IMR-90 (cell line): ENCODE results near the gene DNPH1. TPM values are rescaled to one million over a fixed set of nuclear protein-coding genes. Genes with fewer than 3 reads are reported as not detected.

Experiments used
- ATAC-seq: fragments of 200-7000 bp; cut with Tn5 transposase; 2 replicates; pipeline ENCODE4 v1.9.1; 2020; ENCODE audit warnings: low read depth, mild to moderate bottlenecking, moderate library complexity
- BruUV-seq: library from RNA; stranded (reverse); fragments of 400-500 nt; replicated peaks from 2 replicates; lab custom pipeline; 2021; lab: Mats Ljungman, UMichigan
- CTCF ChIA-PET: fragments of 300-600 bp; formaldehyde crosslinking; extraction: SDS; loops from one replicate; lab custom pipeline; 2021; ENCODE audit warnings: antibody characterized with exemption; lab: Yijun Ruan, JAX
- POLR2A ChIA-PET: fragments of 300-600 bp; sonication (Branson Sonifier 250); formaldehyde crosslinking; loops from one replicate; lab custom pipeline; 2022; ENCODE audit warnings: antibody characterized with exemption; ENCODE audit not compliant: unreplicated experiment; lab: Charles Lee
- DNase-seq: peaks from one replicate; pipeline ENCODE4 v3.0.0; 2013
- H2AFZ ChIP-seq: replicated peaks from 2 replicates; pipeline ENCODE3; 2013; ENCODE audit warnings: low read length, mild to moderate bottlenecking; ENCODE audit not compliant: poor library complexity
- H2AK5ac ChIP-seq: 2 replicates; pipeline ENCODE4 v1.6.1; 2013; ENCODE audit warnings: low read depth, low read length, inconsistent platforms
- H2AK9ac ChIP-seq: replicated peaks from 2 replicates; pipeline ENCODE3; 2013; ENCODE audit warnings: mild to moderate bottlenecking, low read depth, low read length, moderate library complexity; ENCODE audit not compliant: poor library complexity
- H2BK120ac ChIP-seq: 2 replicates; pipeline ENCODE4 v1.6.1; 2013; ENCODE audit warnings: low read depth, low read length, inconsistent platforms
- H2BK15ac ChIP-seq: 3 replicates; pipeline ENCODE4 v1.6.1; 2013; ENCODE audit warnings: low read depth, low read length, inconsistent platforms
- H2BK20ac ChIP-seq: 2 replicates; pipeline ENCODE4 v1.6.1; 2013; ENCODE audit warnings: low read depth, mild to moderate bottlenecking, inconsistent platforms, low read length, moderate library complexity
- H2BK5ac ChIP-seq: 2 replicates; pipeline ENCODE4 v1.6.1; 2013; ENCODE audit warnings: mild to moderate bottlenecking, low read depth, low read length, inconsistent platforms; ENCODE audit not compliant: poor library complexity, severe bottlenecking
- H3K14ac ChIP-seq: replicated peaks from 2 replicates; pipeline ENCODE4 v1.6.1; 2013; ENCODE audit warnings: low read depth, low read length, inconsistent platforms
- H3K18ac ChIP-seq: 2 replicates; pipeline ENCODE4 v1.6.1; 2013; ENCODE audit warnings: low read depth, low read length, control low read depth
- H3K23ac ChIP-seq: 2 replicates; pipeline ENCODE4 v1.6.1; 2013; ENCODE audit warnings: low read depth, low read length, inconsistent platforms
- H3K27ac ChIP-seq: 2 replicates; pipeline ENCODE4 v1.5.1; 2013; ENCODE audit warnings: mild to moderate bottlenecking, control low read depth, low read length; ENCODE audit not compliant: insufficient read depth
- H3K27me3 ChIP-seq: 2 replicates; pipeline ENCODE4 v1.6.1; 2013; ENCODE audit warnings: low read length; ENCODE audit not compliant: control insufficient read depth, insufficient read depth
- H3K36me3 ChIP-seq: 2 replicates; pipeline ENCODE4 v1.6.1; 2013; ENCODE audit warnings: low read length, mixed read lengths; ENCODE audit not compliant: control insufficient read depth, insufficient read depth
- H3K4ac ChIP-seq: 2 replicates; pipeline ENCODE4 v1.6.1; 2013; ENCODE audit warnings: low read depth, low read length, inconsistent platforms
- H3K4me1 ChIP-seq: 2 replicates; pipeline ENCODE4 v1.6.1; 2013; ENCODE audit warnings: low read length, mixed read lengths; ENCODE audit not compliant: control insufficient read depth, insufficient read depth
- H3K4me2 ChIP-seq: 2 replicates; pipeline ENCODE4 v1.6.1; 2013; ENCODE audit warnings: low read depth, mild to moderate bottlenecking, control low read depth, low read length, moderate library complexity
- H3K4me3 ChIP-seq: 2 replicates; pipeline ENCODE4 v1.5.1; 2013; ENCODE audit warnings: low read depth, mild to moderate bottlenecking, control low read depth, low read length, moderate library complexity; ENCODE audit not compliant: insufficient read depth
- H3K56ac ChIP-seq: 2 replicates; pipeline ENCODE4 v1.6.1; 2013; ENCODE audit warnings: low read length, inconsistent platforms; ENCODE audit not compliant: insufficient read depth; ENCODE audit errors: extremely low read depth
- H3K79me1 ChIP-seq, 2 experiments: 2 replicates each; pipeline ENCODE4 v1.6.1; 2013; ENCODE audit warnings: low read length in 2 of 2, inconsistent platforms in 1 of 2, low read depth in 1 of 2
- H3K9ac ChIP-seq: 2 replicates; pipeline ENCODE4 v1.6.1; 2013; ENCODE audit warnings: low read depth, low read length, control low read depth
- H3K9me1 ChIP-seq: 2 replicates; pipeline ENCODE4 v1.6.1; 2013; ENCODE audit warnings: low read length, inconsistent platforms; ENCODE audit not compliant: insufficient read depth
- H3K9me3 ChIP-seq: 2 replicates; pipeline ENCODE4 v1.6.1; 2013; ENCODE audit warnings: low read length; ENCODE audit not compliant: control insufficient read depth, insufficient read depth
- H4K20me1 ChIP-seq: 2 replicates; pipeline ENCODE4 v1.6.1; 2013; ENCODE audit warnings: low read length, inconsistent platforms; ENCODE audit not compliant: insufficient read depth
- H4K5ac ChIP-seq: 2 replicates; pipeline ENCODE4 v1.6.1; 2013; ENCODE audit warnings: mild to moderate bottlenecking, low read depth, low read length, control low read depth
- H4K8ac ChIP-seq, 2 experiments: 2 replicates each; pipeline ENCODE4 v1.6.1; 2013; ENCODE audit warnings: low read depth in 2 of 2, low read length in 2 of 2, control low read depth in 1 of 2, inconsistent platforms in 1 of 2
- H4K91ac ChIP-seq: 2 replicates; pipeline ENCODE4 v1.6.1; 2013; ENCODE audit warnings: low read depth, low read length, inconsistent platforms; ENCODE audit not compliant: insufficient read depth
- BHLHE40 ChIP-seq: fragments of 150-350 bp; IDR thresholded peaks from 2 replicates; pipeline ENCODE4 v1.6.1; 2016; ENCODE audit warnings: mild to moderate bottlenecking, low read depth, low read length
- CEBPB ChIP-seq: IDR thresholded peaks from 2 replicates; pipeline ENCODE4 v1.6.1; 2012; ENCODE audit warnings: low read depth, low read length, improper control_type of control experiment
- CHD1 ChIP-seq: IDR thresholded peaks from 2 replicates; pipeline ENCODE4 v1.6.1; 2012; ENCODE audit warnings: low read depth, low read length, improper control_type of control experiment
- CTCF ChIP-seq: conservative IDR thresholded peaks from 2 replicates; pipeline ENCODE4 v1.5.1; 2012; ENCODE audit warnings: mild to moderate bottlenecking, low read depth, low read length, improper control_type of control experiment
- ELK1 ChIP-seq: fragments of 150-350 bp; IDR thresholded peaks from 2 replicates; pipeline ENCODE4 v1.6.1; 2016; ENCODE audit warnings: low read depth, mild to moderate bottlenecking, low read length, moderate library complexity, borderline replicate concordance
- FOS ChIP-seq: fragments of 150-350 bp; IDR thresholded peaks from 2 replicates; pipeline ENCODE4 v1.6.1; 2016; ENCODE audit warnings: low read depth, low read length
- MAFK ChIP-seq: IDR thresholded peaks from 2 replicates; pipeline ENCODE4 v1.6.1; 2012; ENCODE audit warnings: low read depth, low read length, improper control_type of control experiment
- MAZ ChIP-seq: IDR thresholded peaks from 2 replicates; pipeline ENCODE4 v1.6.1; 2012; ENCODE audit warnings: low read depth, mild to moderate bottlenecking, low read length, improper control_type of control experiment, moderate library complexity, borderline replicate concordance
- NFE2L2 ChIP-seq: fragments of 150-350 bp; IDR thresholded peaks from 2 replicates; pipeline ENCODE4 v1.6.1; 2016; ENCODE audit warnings: low read depth, mild to moderate bottlenecking, low read length
- POLR2A ChIP-seq: IDR thresholded peaks from 2 replicates; pipeline ENCODE4 v1.6.1; 2012; ENCODE audit warnings: mild to moderate bottlenecking, low read depth, low read length
- RAD21 ChIP-seq: IDR thresholded peaks from 2 replicates; pipeline ENCODE4 v1.6.1; 2012; ENCODE audit warnings: low read length, improper control_type of control experiment
- RCOR1 ChIP-seq: IDR thresholded peaks from 2 replicates; pipeline ENCODE4 v1.6.1; 2012; ENCODE audit warnings: mild to moderate bottlenecking, low read length, improper control_type of control experiment; ENCODE audit not compliant: insufficient replicate concordance
- RFX5 ChIP-seq: IDR thresholded peaks from 2 replicates; pipeline ENCODE4 v1.8.0; 2012; ENCODE audit warnings: low read depth, mild to moderate bottlenecking, low read length, moderate library complexity
- SMC3 ChIP-seq: fragments of 150-350 bp; IDR thresholded peaks from 2 replicates; pipeline ENCODE4 v1.6.1; 2016; ENCODE audit warnings: low read depth, mild to moderate bottlenecking, antibody characterized with exemption, low read length, moderate library complexity
- USF2 ChIP-seq: fragments of 150-350 bp; IDR thresholded peaks from 2 replicates; pipeline ENCODE4 v1.6.1; 2017; ENCODE audit warnings: mild to moderate bottlenecking, antibody characterized with exemption, low read length, low read depth
- WGBS, 2 experiments: methylation state at CpG; one replicate each; pipeline versions ENCODE4 v1.1.5 to v1.1.7; 2013; ENCODE audit warnings: missing lambda C conversion rate in 2 of 2; ENCODE audit not compliant: insufficient read length in 1 of 2; ENCODE audit errors: extremely low coverage in 2 of 2; 5-methylcytosine and 5-hydroxymethylcytosine counted together
- dilution Hi-C: fragments of 300-500 bp; cut with HindIII; formaldehyde crosslinking; loops from one replicate; pipeline ENCODE4 v1.14.3; 2018; ENCODE audit warnings: low sequenced_read_pairs; ENCODE audit not compliant: unreplicated experiment
- in situ Hi-C: fragments of 300-500 bp; cut with MboI; formaldehyde crosslinking; loops from 3 replicates; pipeline ENCODE4 v1.14.3; 2019; ENCODE audit warnings: low sequenced_read_pairs, inconsistent platforms, mixed read lengths
- intact Hi-C: fragments of 100-400 bp; cut with micrococcal nuclease; formaldehyde crosslinking; loops from 2 replicates; pipeline ENCODE4 v1.10.0; 2022
- polyA plus RNA-seq, 3 experiments: library from polyadenylated mRNA; depleted of rRNA; stranded (reverse); fragments of >200 nt; gene quantifications; 2 replicates each; pipeline ENCODE4 v1.2.3, GENCODE V29; 2012; ENCODE audit warnings: low replicate concordance in 1 of 3
- total RNA-seq: library from RNA; depleted of rRNA; stranded (reverse); fragments of >200 nt; gene quantifications from 2 replicates; pipeline ENCODE4 v1.2.3, GENCODE V29; 2012

The DNPH1 gene
- total and polyA plus RNA-seq, 2 of the 4 experiments (the other 2 are of a cell fraction), result 19.0 to 47.8 TPM

GRCh38 chr6:43178150-43178549 lies 51.1 kb downstream of the DNPH1 start (continued):
- TF ChIP-seq ELK1, result no peak

- Histone ChIP-seq H2BK5ac (no peak overlapping the region), H2AK9ac (no peak overlapping the region), H2BK20ac (no peak overlapping the region), H3K27me3 (no peaks in the 10 kb centered on the region), H4K20me1 (peaks cover 40% of the 10 kb centered on the region), H2AFZ (peak overlapping the region; percentile 46), H3K23ac (no peak overlapping the region), H4K91ac (no peak overlapping the region), H4K5ac (no peak overlapping the region), H2BK15ac (no peak overlapping the region), H3K14ac (no peak overlapping the region), H3K9ac (no peak overlapping the region), H3K4me2 (no peak overlapping the region), H3K79me1 (peaks cover 20 to 65% of the 10 kb centered on the region in 2 experiments), H4K8ac (no peak overlapping the region; a peak in 1 of 4 replicates), H2AK5ac (no peak overlapping the region), H3K9me3 (no peaks in the 10 kb centered on the region), H3K27ac (peak overlapping the region; percentile 5; the same call in 1 of the 2 replicates), H3K9me1 (peaks cover 15% of the 10 kb centered on the region), H3K18ac (no peak overlapping the region), H3K4ac (no peak overlapping the region), H3K4me1 (peaks cover 15% of the 10 kb centered on the region), H3K4me3 (no peak overlapping the region), H3K56ac (no peak overlapping the region), H3K36me3 (peaks cover 45% of the 10 kb centered on the region), H2BK120ac (no peak overlapping the region)
- no peak for DNase-seq
- POLR2A ChIA-PET, result no interaction called here
- no TSS peak for BruUV-seq
- 94% methylated on average over 2 of the region's 6 CpGs; no CpG with 5 or more reads in 1 of the 2 experiments for WGBS, 2 experiments
- CTCF ChIA-PET, result no interaction called here
- intact Hi-C loops (no loop called here), dilution Hi-C loops (no loop called here), in situ Hi-C loops (no loop called here)
- no peak for ATAC-seq
- TF ChIP-seq CEBPB, result no peak
- no peak for TF ChIP-seq POLR2A
- TF ChIP-seq MAFK, result no peak
- TF ChIP-seq MAZ, result no peak
- TF ChIP-seq RFX5, result no peak
- TF ChIP-seq CTCF, result no peak
- TF ChIP-seq NFE2L2, result no peak
- no peak for TF ChIP-seq RCOR1
- no peak for TF ChIP-seq FOS
- no peak for TF ChIP-seq RAD21
- TF ChIP-seq BHLHE40, result no peak
- TF ChIP-seq CHD1, result no peak
- TF ChIP-seq SMC3, result no peak
- no peak for TF ChIP-seq USF2
Measured at GRCh38 chr6:43176423-43176786, 52.9 kb downstream of the DNPH1 start.
